Measurements from ENCODE around the gene MYLIP.

The MYLIP gene

DNA sequence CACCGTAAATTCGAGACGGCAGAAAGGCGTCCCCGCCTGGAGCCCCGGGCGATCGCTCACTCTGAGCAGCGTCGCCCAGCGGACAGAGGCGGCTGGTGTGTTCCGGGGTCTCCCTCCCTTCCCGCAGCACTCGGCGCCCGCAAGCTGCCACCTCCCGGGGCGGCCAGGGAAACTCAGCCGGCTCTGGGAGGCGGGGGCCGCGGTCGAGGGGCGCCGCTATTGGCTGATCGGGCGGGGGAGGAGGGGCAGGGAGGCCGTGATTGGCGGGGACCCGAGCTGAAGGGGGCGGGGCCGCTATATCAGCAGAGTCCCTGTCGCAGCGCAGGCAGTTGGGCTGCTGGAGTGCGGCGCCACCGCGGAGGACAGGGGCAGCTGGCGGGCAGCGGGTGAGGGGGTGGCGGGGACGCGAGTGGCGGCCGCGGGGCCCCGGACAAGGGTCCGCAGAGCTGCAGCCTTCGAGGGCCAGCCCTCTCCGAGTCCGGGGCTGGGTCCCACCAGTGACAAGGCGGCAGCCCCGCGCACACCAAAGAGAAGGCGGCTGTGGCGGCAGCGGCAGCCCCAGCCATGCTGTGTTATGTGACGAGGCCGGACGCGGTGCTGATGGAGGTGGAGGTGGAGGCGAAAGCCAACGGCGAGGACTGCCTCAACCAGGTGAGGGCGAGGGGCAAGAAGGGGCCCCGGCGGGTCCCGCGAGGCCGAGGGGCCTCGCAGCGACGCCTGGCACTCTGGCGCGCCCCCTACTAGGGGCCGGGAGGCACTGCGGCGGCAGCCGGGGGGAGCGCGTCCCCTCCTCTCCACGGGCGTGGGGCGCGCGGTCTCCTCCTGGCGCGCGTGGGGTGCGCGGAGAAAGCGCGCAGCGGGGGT, at the start of gene MYLIP:
Gene MYLIP (plus strand): TSS at position 328 of the 864 bp plus-strand sequence. CDS start 237 bp downstream, at position 565.
- DNase-seq: peak; percentile 94 to 97

DNA sequence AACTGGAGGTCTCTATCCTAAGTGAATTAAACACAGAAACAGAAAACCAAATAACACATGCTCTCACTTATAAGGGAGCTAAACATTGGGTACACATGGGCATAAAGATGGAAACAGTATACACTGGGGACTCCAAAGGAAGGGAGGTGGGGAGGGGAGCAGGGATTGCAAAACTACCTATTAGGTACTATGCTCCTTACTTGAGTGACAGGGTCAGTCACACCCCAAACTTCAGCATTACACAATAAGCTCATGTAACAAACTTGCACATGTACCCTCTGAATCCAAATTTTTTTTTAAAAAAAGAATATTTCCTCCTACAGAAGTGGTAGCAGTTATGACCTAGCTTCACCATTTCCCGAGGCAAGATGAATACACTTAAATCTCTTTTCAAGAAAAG, 49.5 kb upstream of the MYLIP start:
- DNase-seq: no peak

DNA sequence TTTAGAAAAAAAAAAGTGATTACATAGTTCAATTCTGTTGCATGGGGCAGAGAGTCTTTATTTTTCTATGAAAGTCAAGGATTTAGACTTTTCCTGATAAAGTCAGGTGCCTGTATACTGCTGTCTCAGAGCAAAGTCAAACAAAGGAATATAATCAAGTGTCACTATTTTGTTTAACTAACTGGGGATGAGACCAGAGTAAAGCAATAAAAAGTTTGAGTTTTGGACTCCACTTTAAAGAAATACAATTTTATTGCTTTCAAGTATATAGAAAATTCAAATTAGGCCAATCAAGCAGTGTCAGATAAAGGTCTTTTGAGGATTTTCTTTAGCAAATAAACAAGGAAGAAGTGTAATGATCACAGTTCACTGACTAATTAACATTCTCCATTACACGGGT, 48.7 kb upstream of the MYLIP start:
- no peak for DNase-seq

DNA sequence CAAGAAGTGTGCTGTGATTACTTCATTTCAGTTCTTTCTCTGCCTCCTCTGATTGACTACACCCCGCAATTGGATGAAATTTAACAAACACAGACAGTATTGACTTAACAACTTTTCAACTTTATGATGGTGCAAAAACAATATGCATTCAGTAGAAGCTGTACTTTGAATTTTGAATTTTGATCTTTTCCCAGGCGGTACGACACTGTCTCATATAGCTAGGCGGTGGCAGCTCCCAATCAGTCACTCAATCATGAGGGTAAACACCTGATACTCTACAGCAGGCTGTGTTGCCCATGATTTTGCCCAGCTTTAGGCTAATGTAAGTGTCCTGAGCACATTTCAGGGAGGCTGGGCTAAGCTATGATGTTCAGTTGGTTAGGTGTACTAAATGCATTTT, 47.6 kb upstream of the MYLIP start:
- no peak for DNase-seq

DNA sequence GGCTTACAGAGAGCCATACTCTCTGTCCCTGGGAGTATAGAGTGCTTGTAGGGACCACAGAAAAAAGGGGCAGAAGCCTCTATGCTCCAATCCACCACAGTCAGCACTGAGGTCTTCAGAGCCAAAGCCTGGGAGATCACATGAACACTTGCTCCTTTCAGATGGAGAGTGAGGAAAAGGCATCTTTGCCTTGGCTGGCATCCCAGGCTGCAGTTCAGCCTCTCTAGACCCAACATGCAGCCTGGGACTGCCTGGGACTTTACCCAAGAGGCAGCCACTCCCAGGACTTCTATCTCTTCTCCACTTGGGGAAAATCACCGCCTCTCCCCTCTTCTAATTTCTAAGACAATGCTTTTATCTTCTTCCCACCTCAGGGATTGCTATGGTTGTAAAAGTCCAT, 46.5 kb upstream of the MYLIP start:
- DNase-seq: peak in 1 of 2 experiments; percentile 26

DNA sequence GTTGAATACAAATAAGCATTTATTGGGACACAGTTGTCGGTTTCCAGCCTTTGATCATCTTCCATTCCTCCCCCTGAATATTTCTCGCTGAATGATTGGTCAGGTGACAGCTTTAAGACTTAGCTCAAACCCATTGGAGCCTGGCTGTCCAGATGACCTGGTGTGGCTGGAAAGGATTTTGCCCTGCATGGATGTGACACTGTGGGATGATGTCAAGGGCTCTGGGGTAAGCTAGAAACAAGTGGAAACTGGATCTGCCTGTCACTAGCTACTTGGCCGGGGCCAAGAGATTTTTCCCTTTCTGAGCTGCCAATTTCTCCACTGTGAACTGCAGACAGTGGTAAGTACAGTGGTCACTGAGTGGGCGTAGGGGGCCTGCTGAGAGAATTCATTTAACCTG, 41.9 kb upstream of the MYLIP start:
- DNase-seq: no peak

DNA sequence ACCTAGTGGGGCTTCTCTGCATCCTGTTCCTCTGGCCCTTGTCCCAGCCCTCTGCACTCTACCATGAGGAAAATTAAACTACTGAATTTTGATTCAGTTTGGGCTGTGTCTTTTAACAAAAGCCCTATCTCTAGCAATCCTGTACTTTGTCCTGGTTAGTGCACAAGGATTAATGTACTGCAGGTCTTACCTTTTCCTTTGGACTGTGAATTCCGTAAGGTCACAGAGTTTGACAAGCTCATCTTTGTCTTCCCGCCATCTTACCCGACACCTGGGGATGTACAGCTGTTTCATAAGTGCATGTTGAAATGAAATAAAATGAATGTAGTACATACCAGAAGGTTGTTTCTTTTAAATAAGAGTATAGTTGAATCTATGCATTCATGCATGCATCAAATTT, 41.5 kb upstream of the MYLIP start:
- DNase-seq: no peak

DNA sequence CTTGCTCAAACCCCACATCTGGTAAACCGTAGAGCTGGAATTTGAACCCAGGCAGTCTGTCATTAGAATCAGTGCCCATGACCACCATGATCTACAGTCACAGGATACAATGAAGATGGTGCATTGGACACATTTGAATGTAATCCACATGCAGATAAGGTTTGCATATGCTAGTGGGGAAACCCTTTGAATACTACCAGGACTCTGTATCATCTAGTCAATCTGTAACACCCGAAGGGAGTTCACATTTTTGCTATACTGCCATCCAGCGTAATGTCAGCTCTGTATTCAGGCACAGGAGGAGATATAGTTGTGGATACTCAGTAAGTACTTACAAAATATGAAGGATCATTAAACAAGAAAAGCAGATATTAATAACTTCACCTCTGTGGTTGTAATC, 40.5 kb upstream of the MYLIP start:
- DNase-seq: no peak

DNA sequence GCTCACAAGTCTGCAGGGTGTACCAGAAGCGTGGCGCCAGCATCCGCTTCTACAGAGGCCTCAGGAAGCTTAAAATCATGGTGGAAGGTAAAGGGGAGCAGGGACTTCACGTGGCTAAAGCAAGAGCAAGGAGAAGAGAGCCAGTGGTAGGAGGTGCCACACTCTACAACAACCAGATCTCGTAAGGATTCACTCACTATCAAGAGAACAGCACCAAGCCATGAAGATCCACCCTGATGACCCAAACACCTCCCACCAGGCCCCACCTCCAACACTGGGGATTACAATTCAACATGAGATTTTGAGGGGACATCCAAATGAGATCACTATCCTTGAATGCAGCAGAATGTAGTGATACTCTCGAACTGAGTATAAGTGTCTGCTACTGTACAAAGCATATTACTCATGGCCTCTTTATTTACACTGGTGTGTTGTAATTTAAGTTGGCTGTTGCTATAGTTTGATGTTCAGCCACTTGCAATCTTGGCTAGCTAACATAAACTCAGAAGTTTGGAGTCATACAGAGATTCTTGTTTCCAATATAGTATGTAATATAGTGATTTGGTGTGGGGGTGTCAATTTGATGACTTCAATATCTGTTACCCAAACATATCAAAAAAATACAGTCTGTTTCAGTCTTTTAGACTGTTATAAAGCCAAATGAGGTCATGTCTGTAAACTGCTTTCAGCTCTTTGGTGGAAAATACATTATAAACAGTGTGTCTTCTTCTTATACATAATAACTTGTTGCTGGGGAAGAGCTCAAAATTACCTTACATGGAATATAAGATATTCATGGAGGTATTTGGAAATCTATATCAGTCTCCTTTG, 39.4 kb upstream of the MYLIP start:
- DNase-seq: no peak

DNA sequence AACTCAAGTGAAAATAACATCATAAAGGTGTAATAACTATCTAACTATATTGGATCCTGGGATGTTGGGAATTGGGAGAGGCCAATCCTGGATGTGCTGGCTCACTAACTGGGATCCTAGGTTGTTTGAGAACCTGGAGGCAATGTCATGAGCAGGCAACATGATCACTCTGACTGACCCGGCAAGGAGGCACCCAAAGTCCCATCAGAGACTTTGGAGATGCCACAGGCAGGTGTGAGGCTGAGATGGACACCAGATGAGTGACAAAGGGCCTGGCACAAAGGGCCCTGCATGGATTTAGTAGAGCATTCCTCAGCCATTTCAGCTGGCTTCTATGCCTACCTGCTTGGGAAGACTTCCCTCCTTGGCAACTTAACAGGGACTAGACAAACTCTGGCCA, 38.4 kb upstream of the MYLIP start:
- no peak for DNase-seq

DNA sequence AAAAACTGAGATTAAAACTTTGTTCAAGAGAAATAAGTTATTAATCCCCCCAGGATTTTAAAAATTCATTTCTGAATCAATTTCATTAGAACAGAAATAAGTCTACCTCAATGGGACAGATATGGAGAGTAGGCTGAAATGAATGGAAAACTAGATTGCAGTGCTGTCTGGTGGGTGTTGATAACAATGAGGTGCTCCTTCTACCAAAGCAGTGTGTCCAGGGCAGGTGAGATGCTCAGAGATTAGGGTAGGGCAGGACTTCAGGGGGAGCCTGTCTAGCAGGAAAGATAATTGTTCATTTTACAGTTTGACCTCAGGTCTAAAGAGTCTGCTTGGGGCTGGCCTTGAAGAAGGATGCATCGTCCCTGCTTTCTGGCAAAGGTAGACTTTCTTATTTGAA, 38.0 kb upstream of the MYLIP start:
- no peak for DNase-seq

DNA sequence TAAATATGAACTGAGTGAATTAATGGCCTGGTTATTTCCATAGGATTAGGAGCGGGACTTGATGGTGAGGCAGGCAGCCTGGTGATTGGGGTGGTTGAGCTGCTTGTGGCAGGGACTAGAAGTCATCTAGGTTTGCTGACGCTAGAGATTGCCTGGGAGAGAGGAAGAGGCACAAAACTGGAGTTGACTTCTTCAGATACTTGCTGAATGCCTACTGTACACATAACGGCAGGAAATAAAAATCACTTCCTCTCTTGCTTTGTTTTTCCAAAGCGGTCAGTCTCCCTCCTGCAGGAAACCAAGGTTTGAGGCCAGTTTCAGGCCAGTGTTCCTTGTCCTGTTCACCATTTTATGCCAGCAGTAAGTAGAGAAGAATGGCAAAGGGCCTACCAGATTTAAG, 36.7 kb upstream of the MYLIP start:
- no peak for DNase-seq

DNA sequence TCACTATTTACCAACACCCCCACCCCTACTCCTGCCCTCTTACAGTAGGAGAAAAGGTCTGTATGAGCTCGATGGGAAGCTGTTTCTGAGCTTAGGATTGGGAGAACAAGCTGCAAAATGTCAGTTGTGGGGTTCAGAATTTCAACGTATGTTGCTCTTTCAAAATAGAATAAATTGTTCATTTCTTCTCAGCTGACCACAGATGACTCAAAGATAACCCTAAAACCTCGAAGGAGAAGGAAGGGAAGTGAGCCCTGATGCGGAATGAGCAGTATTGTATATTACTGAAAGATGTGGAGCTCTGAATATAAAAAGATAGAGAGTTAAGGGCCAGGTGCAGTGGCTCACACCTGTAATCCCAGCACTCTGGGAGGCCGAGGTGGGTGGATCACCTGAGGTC, 35.9 kb upstream of the MYLIP start:
- DNase-seq: no peak

DNA sequence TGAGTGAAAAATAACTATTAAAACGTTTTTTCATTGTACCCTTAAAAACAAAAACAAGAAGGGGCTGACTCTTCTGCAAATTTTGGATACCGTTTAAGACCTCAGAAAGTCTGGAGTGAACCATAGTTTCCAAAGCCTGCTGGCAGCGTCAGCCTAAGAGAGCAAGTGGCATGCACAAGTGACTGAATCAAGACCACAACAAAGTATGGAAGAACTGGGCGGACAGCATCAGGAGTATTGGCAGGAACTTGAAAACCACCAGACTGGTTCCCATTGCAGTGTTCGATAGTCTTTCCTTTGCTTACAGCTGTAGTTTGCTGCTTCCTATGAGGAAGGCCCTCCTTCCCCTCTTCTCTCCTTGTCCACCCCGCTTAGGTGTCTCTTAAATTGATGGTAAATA, 33.7 kb upstream of the MYLIP start:
- DNase-seq: no peak

DNA sequence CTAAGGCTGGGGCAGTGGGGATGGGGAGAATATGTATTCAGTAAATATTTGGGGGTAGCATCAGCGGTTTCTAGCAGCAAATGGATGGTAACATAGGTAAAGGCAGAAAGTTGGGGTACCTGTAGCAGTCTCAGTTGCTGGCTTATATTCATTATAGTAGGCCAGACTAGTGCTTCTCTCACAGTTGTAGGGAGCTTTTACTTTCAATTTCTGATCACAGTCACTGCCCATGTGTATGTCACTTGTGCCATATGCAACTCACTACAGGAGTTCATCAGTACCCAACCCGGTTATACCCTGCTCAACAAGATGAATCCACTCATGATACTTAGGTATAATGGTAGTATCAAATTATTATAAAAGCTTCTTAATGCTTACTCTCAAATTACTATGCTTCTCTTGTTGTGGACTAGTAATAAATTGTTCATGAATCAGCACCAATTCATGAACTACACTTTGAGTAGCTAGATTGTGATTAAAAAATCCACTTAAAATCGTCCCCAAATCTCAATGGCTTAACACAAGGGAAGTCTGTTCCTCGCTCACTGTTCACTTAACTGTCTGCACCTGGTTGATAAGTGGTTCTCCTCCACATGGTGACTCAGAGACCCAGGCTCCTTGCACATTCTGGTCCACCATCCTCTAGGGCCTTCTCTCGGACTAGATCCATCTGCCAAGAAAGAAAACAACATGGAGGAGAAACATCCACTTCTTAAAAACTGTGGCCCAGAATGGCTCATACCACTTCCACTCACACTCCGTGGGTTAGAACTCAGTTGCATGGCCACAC, 31.3 kb upstream of the MYLIP start:
- no peak for DNase-seq

DNA sequence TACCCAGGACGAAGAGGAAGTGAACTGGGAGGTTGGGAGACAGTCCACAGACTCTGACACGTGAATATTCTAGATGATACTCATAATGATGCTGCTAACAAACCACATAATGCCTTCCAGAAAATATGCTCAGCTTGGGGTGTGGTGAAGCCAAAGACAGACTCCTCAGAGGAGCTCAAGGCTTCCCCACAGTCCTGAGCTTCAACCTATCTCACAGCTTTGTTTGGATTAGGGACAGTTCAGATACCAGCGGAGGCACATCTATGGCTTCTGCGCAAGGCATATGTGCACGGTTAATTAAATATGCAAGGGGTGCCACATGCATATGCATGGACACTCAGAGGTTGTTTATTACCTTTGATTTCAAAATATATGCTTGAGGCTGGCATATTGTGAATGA, 30.7 kb upstream of the MYLIP start:
- no peak for DNase-seq

DNA sequence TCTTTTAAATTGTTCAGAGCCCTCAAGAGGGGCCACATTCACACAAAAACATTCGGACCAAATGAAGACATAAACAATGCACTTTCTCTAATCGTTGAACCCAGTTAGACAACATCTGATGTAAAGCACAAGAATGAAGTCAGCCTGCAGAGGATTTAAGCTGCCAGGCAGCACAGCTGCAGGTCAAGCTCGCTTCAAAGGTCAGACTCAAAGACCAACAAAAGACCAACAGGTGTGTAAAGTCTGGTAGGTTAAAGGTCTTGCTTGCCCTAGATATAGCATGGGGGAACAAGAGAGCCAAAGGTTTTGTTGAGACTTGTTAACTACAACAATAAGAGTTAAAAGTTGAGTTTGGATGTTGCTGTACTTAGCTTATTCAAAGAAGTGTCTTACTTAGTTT, 26.7 kb upstream of the MYLIP start:
- no peak for DNase-seq

DNA sequence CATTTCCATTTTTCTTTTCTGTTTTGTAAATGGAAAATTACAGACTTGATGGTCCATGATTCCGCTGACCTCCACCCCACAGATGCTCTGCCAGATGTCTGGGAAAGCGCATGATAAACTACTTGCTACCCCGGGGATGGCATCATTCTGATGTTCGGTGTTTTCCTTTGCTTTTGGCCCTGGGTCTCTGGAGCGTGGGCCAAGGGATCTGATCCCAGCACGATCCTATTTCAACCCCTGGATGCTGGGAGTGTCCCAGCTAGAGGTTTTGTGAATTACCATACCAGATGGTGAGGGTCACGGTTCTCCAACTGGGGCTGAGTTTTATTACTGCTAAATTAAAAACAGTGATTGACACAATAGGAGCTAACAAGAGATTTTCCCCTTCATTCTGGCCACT, 25.2 kb upstream of the MYLIP start:
- peak in 1 of 2 experiments; percentile 83 for DNase-seq

DNA sequence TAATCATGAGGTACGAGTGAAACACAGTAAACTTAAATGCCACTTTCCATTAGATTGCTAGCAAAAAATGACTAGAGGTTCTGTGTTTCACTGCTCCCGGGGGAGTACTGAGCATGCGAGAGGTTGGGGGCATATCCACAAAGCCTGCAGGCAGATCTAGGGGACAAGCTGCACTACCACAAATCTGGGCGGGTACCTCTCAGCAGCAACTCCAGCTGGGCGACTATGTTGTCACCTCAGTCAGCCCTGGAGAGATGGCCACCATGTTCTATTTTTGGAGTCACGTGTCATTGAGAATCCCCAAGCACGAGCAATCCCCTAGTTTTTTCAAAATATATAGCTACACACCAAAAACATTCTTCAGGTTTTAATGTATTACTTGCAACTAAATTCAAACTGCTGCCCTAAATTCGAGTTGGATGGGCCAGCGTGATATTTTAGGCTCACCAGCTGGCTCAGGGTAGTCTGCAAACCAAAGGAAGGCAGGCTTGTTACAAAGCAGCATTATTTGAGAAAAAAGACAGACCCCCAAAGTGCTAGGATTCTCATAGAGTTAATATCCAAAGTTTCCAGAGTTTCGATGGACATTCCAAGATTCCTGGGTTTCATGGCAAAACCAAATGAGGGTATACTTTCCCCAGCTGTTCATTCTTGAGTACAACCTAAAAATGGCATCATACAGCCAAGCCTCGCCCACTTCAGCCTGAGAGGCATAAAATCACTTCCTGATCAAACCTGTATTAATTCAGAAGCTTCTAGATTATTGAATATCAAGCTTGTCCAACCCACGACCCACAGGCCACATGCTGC, 24.1 kb upstream of the MYLIP start:
- DNase-seq: no peak

DNA sequence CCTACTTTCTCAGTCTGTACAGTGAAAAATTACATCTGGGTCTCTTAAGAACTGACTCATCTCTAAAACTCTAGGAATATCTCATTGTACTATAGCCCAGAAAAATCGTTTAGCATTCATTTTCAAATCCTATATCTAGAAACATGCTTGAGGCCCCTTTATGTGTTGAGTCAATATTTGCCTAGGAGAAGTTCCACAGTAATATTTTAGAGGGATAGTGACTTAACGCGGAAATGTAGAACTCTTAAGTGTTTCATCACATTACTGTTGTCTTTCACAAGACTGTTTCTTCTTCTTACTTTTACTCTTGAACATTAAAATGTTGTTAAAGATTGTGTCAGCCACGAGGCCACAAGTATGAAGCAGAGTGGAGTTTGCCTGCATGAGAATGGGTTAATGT, 23.0 kb upstream of the MYLIP start:
- no peak for DNase-seq

DNA sequence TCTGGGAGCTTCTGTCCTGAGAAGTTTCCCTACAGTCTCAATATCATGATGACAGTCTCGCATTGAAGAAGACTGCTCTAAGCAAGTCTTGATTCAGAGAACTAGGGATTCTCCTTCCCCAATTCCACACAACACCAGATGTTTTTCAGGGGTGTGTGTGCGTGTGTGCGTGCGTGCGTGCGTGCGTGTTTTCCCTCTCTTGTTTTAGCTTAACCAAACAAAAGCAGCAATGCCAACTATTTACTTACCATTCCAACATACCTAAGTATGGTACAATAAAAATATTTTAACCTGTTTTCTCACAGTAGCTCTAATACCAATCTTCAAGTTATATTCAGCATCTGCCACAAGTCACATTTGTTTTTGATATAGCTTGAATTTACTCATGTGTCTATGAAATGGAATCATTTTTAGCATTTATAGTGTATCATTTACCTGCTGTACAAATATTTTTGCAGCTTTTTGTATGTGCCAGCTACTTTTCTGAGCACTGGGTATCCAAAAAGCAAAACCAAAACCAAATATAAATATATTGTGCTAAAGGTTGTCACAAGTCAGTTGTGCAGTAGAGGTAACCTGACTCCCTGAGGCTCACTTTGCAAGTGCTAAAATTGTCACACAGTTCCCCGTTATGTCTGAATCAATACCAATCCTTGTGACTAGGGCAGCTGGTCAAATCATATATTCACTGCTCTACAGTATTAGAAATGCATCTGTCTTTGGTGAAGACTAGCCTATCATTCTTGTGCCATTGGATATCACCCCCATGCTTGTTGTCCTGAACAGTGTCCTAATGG, 21.7 kb upstream of the MYLIP start:
- no peak for DNase-seq

DNA sequence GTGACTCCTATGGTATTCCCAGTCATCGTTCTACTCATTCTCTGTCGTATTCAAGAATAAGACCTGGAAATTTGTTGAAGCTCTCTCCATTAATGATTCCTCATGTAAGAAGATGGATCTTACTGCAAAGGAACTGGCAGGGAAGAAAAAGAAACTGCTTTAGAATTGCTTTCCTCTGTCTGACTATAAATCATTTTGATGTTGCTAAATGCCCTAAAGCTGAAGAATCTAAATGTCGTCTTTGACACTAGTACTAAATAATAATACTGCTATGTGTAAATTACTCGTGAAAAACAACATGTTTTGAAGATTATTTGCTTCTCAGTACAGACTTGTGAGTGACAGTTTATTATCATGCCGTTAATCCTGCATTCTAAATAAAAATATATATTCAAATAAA, 20.5 kb upstream of the MYLIP start:
- no peak for DNase-seq

All from NCI-H446 (cell line).